ENCODE results near the gene LTV1.

The LTV1 gene

DNA sequence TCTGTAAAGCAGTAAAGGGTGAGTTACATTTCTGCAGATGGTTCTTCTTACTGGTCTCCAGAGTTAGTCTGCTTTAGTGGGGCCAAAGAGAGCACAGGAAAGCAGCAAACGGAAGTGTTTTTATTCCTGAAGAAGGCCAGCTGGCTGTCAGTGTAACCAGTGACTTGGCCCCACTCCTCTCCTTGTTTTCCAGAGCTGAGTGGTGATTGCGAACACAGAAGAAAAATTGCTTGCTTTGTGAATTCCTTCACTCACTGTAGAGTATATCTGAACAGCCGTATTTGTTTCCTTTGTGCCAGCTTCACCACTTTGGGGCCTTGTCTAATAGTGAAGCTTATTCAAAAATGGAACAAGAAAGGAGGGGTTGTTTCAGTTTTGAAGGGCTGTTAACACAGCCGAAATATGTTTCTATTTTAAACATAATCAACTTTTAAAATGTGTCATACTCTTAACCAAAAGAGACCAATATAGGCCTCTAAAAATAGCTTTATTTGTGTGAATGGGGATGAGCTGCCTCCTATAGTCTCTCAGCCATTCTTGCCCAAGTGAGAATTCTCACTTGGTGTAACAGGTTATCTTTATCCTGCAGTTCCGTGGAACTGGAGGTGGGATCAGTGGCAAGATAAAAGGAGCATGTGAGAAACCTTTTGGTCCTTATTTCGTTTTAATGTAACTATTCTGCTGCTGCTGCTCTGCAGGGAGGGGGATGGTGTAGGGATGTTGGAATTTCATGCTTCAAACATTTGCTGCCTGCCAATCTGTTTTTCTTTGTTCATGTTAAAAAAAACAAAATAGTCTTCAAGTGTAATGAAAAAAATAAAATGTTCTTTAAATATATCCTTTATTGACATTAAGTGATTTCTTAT is 59.0 kb downstream of the LTV1 start:
- TF ChIP-seq, protein P1, sequence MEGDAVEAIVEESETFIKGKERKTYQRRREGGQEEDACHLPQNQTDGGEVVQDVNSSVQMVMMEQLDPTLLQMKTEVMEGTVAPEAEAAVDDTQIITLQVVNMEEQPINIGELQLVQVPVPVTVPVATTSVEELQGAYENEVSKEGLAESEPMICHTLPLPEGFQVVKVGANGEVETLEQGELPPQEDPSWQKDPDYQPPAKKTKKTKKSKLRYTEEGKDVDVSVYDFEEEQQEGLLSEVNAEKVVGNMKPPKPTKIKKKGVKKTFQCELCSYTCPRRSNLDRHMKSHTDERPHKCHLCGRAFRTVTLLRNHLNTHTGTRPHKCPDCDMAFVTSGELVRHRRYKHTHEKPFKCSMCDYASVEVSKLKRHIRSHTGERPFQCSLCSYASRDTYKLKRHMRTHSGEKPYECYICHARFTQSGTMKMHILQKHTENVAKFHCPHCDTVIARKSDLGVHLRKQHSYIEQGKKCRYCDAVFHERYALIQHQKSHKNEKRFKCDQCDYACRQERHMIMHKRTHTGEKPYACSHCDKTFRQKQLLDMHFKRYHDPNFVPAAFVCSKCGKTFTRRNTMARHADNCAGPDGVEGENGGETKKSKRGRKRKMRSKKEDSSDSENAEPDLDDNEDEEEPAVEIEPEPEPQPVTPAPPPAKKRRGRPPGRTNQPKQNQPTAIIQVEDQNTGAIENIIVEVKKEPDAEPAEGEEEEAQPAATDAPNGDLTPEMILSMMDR (IDR thresholded peaks at IDR 0.05; ENCODE audit: borderline replicate concordance, insufficient read depth, low read depth, low read length): no peak
- H3K4me3 ChIP-seq (ENCODE audit: low read depth, low read length): no peak overlapping the region

DNA sequence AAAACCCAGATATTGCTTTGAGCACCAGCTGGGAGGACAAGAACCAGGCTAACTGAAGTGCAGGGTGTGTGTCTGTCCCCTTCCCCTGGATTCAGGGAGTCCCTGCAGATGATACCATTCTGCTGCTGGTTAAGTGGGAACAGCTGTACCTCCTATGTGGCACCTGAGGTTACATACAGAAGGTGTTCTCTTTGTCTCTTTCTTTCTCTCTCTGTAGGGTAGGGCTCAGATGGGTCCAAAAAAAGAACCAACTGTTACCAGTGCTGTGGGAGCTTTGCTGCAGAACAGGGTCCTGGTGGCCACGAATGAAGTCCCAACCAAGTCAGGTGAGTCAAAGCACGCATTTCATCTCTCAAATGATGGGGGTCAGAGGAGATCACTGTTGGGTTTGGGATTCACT is 59.7 kb downstream of the LTV1 start:
- no peak overlapping the region for H3K4me3 ChIP-seq (ENCODE audit: low read depth, low read length)
- TF ChIP-seq, protein P1 (IDR thresholded peaks at IDR 0.05; ENCODE audit: borderline replicate concordance, insufficient read depth, low read depth, low read length): no peak

DNA sequence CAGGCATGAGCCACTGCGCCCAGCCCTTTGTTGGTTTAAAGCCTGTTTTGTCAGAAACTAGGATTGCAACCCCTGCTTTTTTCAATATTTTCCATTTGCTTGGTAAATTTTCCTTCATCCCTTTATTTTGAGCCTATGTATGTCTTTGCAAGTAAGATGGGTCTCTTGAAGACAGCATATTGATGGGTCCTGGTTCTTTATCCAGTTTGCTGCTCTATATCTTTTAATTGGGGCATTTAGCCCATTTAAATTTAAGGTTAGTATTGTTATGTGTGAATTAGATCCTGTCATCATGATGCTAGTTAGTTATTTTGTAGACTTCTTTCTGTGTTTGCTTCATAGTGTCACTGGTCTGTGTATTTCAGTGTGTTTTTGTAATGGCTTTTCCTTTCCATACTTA is 67.9 kb downstream of the LTV1 start:
- TF ChIP-seq, protein P1 (IDR thresholded peaks at IDR 0.05; ENCODE audit: borderline replicate concordance, insufficient read depth, low read depth, low read length): no peak
- H3K4me3 ChIP-seq (ENCODE audit: low read depth, low read length): no peak overlapping the region

DNA sequence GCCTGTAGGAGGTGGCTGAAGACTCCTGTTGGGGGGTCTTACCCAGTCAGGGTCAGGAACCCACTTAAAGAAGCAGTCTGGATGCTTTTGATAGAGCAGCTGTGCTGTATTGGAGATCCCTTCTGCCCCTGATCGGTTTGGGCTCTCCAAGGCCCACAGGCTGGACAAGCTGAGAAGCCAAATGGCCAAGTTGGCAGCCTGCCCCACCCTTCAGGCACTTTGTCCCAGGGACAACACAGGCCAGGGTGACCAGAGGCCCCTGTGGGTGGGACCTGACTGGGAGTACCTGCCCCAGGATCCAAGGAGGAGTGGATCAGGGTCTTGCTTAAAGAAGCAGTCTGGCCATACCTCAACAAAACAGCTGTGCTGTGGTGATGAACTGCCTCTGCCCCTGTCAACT is 69.5 kb downstream of the LTV1 start:
- TF ChIP-seq, protein P1 (IDR thresholded peaks at IDR 0.05; ENCODE audit: borderline replicate concordance, insufficient read depth, low read depth, low read length): no peak
- H3K4me3 ChIP-seq (ENCODE audit: low read depth, low read length): no peak overlapping the region
